ELF-1 (cell line): ENCODE data around the gene PADI3.

ENCODE experiments used
- DNase-seq: peaks from one replicate; pipeline ENCODE4 v3.0.0-alpha.2; 2016; ENCODE audit warnings: low read depth, low spot score

PADI3 gene

DNA sequence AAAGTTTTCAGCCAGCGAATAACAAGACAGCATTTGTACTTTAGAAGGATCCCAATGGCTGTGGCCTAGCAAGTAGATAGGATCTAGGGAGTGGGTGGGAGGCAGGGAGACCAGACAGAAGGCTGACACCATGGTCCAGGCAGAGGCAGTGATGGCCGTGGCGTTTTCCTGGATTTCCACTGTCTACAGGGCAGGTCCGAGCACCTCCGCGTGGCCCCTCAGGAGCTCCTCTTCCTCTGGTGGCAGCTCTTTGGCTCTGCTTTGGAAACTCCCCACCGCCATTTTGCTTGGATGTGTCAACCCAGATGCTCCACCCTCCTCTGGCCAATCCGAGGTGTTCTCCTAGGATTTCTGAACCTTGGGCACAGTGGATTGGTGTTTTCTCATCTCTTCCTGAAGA, 84.2 kb downstream of the PADI3 start:
- no peak for DNase-seq
